Ascending aorta (tissue), 2 donors: Measurements from ENCODE around the gene HMCN2. TPM values are rescaled to one million over a fixed set of nuclear protein-coding genes. Genes with fewer than 3 reads are reported as not detected.

Experiments
- DNase-seq, 2 donors: peaks; one replicate each; pipeline ENCODE4 v3.0.0-alpha.2; 2019; ENCODE audit warnings: low spot score in 2 of 2
- H3K27ac ChIP-seq, 2 donors: fragments of 200-600 bp; sonication (generic); one replicate each; pipeline ENCODE4 v1.5.1; 2016 to 2017; ENCODE audit warnings: mild to moderate bottlenecking in 1 of 2
- H3K27me3 ChIP-seq: fragments of 200-600 bp; sonication (generic); one replicate; pipeline ENCODE4 v1.5.1; 2017
- H3K36me3 ChIP-seq, 2 donors: fragments of 200-600 bp; sonication (generic); one replicate each; pipeline ENCODE4 v1.5.1; 2016
- H3K4me1 ChIP-seq, 2 donors: fragments of 200-600 bp; sonication (generic); one replicate each; pipeline ENCODE4 v1.5.1; 2016 to 2017; ENCODE audit warnings: mild to moderate bottlenecking in 1 of 2
- H3K4me3 ChIP-seq, 2 donors: fragments of 200-600 bp; sonication (generic); one replicate each; pipeline ENCODE4 v1.5.1; 2016 to 2017; ENCODE audit warnings: mild to moderate bottlenecking in 1 of 2
- H3K9me3 ChIP-seq, 2 donors: fragments of 200-600 bp; sonication (generic); one replicate each; pipeline ENCODE4 v1.5.1; 2016
- intact Hi-C: fragments of 100-400 bp; cut with DNase I; formaldehyde crosslinking; loops from one replicate; pipeline ENCODE4 v1.15.1; 2023
- total RNA-seq: library from RNA; depleted of rRNA; stranded (reverse); fragments of >200 nt; gene quantifications from one replicate; pipeline ENCODE4 v1.1.0, GENCODE V29; 2016
- TF ChIP-seq, protein P1 (sequence below), 3 experiments: fragments of 200-600 bp in 2 of 3; fragments of 450-650 bp in 1 of 3; sonication (generic) in 2 of 3; IDR thresholded peaks; one replicate each; pipeline ENCODE4 v1.5.1; 2016 to 2019; ENCODE audit warnings: antibody characterized with exemption in 3 of 3, mild to moderate bottlenecking in 1 of 3, moderate library complexity in 1 of 3

HMCN2 gene
- total RNA-seq, 1 donor from 2014 or later, result 7.5 TPM

DNA sequence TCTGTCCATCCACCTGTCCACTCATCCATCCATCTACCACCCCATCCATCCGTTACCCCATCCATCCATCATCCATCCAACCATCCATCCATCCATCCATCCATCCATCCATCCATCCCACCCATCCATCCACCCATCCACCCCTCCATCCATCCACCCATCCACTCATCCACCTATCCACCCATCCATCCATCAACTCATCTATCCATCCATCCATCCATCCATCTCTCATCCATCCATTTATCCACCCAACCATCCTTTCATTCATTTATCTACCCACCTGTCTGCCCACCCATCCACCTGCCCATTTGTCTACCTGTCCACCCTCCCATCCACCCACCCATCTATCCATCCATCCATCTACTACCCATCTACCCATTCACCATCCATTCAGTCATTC is 95.1 kb downstream of the HMCN2 start:
- Histone ChIP-seq H3K9me3 (no peaks in the 10 kb centered on the region), H3K27me3 (no peaks in the 10 kb centered on the region), H3K4me1 (no peaks in the 10 kb centered on the region), H3K36me3 (no peaks in the 10 kb centered on the region), H3K4me3 (no peak overlapping the region), H3K27ac (no peak overlapping the region)
- no peak for DNase-seq
- TF ChIP-seq, protein P1, sequence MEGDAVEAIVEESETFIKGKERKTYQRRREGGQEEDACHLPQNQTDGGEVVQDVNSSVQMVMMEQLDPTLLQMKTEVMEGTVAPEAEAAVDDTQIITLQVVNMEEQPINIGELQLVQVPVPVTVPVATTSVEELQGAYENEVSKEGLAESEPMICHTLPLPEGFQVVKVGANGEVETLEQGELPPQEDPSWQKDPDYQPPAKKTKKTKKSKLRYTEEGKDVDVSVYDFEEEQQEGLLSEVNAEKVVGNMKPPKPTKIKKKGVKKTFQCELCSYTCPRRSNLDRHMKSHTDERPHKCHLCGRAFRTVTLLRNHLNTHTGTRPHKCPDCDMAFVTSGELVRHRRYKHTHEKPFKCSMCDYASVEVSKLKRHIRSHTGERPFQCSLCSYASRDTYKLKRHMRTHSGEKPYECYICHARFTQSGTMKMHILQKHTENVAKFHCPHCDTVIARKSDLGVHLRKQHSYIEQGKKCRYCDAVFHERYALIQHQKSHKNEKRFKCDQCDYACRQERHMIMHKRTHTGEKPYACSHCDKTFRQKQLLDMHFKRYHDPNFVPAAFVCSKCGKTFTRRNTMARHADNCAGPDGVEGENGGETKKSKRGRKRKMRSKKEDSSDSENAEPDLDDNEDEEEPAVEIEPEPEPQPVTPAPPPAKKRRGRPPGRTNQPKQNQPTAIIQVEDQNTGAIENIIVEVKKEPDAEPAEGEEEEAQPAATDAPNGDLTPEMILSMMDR (IDR thresholded peaks at IDR 0.05), result no peak
- intact Hi-C loops, result no loop called here

DNA sequence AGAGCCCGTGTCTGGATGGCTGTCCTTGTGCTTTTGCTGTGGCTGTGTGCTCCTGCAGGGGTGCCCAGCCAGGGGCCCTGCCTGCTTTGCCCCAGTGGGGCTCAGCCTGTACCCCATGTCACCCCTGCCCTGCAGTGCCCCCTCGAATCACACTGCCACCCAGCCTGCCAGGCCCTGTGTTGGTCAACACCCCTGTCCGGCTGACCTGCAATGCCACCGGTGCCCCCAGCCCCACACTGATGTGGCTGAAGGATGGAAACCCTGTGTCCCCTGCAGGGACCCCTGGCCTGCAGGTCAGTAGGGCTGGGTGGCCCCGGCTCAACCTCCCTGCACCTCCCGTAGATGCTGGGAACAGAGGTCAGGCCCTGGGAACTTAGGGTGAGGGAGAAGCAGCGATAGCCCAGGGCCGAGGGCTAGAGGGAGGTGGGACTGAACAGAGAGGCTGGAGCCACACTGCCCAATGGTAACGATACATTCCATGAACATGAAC is 96.4 kb downstream of the HMCN2 start:
- no peak overlapping the region for H3K27ac ChIP-seq
- no peak overlapping the region for H3K4me3 ChIP-seq
- H3K9me3 ChIP-seq, result no peaks in the 10 kb centered on the region
- no peaks in the 10 kb centered on the region for H3K27me3 ChIP-seq
- DNase-seq, result no peak
- TF ChIP-seq, protein P1 (IDR thresholded peaks at IDR 0.05), result no peak
- intact Hi-C loops, result no loop called here
- no peaks in the 10 kb centered on the region for H3K36me3 ChIP-seq
- H3K4me1 ChIP-seq, result no peaks in the 10 kb centered on the region

DNA sequence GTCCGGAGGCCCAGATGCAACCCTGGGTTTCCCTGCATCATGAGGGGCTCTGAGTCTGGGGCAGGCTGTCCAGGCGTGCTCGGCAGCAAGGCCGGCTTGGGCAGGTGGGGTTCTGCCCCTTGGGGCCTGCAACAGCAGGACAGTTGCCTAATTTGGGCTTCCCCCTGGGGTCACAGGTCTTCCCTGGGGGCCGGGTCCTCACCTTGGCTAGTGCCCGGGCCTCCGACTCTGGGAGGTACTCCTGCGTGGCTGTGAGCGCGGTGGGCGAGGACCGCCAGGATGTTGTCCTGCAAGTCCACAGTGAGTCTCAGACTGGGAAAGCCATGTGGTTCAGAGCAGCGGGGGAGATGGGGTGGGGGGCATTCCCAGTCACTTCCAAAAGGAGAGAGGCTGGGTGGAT is 97.1 kb downstream of the HMCN2 start:
- H3K36me3 ChIP-seq, result no peaks in the 10 kb centered on the region
- no peaks in the 10 kb centered on the region for H3K27me3 ChIP-seq
- H3K4me3 ChIP-seq, result no peak overlapping the region
- H3K4me1 ChIP-seq, result no peaks in the 10 kb centered on the region
- no peaks in the 10 kb centered on the region for H3K9me3 ChIP-seq
- TF ChIP-seq, protein P1 (IDR thresholded peaks at IDR 0.05), result no peak
- DNase-seq, result no peak
- intact Hi-C loops, result no loop called here
- H3K27ac ChIP-seq, result no peak overlapping the region

DNA sequence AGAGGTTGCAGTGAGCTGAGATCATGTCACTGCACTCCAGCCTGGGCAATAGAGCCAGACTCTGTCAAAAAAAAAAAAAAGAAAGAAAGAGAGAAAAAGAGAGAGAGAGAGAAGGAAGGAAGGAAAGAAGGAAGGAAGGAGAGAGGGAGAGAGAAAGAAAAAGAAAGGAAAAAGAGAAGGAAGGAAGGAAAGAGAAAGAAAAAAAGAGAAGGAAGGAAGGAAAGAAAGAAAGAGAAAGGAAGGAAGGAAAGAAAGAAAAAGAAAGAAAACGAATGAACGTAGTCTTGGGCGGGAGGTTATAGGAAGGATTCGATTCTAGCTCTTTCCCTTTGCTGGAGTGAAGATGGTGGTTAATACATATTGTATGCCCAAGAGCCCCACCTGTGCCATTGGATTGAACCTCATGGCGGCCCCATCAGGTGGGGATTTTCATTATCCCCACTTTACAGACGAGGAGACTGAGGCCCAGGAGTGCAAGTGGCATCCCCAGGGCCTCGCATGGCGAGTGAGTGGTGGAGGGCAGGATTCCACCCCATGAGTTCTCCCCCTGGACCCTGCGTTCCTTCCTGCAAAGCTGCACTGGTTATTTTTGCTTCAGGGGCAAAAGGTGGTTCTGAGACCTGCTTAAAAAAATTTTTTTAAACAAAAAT is 98.3 kb downstream of the HMCN2 start:
- Histone ChIP-seq H3K27me3 (no peaks in the 10 kb centered on the region), H3K36me3 (no peaks in the 10 kb centered on the region)

DNA sequence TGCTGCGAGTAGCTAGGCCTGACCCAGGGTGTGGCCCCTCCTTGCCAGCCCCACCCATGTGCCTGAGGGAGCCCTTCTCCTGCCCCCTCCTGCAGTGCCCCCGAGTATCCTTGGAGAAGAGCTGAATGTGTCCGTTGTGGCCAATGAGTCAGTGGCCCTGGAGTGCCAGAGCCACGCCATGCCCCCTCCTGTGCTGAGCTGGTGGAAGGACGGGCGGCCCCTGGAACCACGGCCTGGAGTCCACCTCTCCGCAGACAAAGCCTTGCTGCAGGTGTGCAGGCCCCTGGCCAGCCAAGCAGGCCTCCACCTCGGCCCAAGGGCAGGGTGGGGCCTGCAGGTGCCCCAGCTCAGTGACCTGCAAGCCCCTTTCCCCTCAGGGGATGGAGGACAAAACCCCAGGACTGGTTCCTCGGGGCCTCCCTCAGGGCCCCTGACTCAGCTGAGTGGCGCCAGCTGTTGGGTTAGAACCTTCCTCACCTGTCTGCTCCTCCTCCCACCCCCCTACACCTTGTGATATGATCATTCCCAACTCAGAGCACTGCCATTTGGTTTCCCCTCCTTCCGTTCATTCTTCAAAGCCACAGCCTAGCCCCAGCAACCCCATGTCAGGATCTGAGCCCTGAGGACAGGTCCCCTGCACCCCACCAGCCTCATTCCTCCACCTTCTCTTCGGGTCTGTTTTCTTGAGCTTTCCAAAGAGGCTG is 99.2 kb downstream of the HMCN2 start:
- H3K36me3 ChIP-seq, result no peaks in the 10 kb centered on the region
- intact Hi-C loops, result no loop called here
- no peaks in the 10 kb centered on the region for H3K9me3 ChIP-seq
- H3K27ac ChIP-seq, result no peak overlapping the region
- H3K27me3 ChIP-seq, result no peaks in the 10 kb centered on the region
- DNase-seq, result no peak
- no peaks in the 10 kb centered on the region for H3K4me1 ChIP-seq
- H3K4me3 ChIP-seq, result no peak overlapping the region
- TF ChIP-seq, protein P1 (IDR thresholded peaks at IDR 0.05), result no peak

More for the DNA sequence above, 98.3 kb downstream of the HMCN2 start:
- H3K9me3 ChIP-seq, result no peaks in the 10 kb centered on the region
- no peaks in the 10 kb centered on the region for H3K4me1 ChIP-seq
- no peak overlapping the region for H3K27ac ChIP-seq
- TF ChIP-seq, protein P1 (IDR thresholded peaks at IDR 0.05), result no peak
- no peak overlapping the region for H3K4me3 ChIP-seq
- DNase-seq, result no peak
- intact Hi-C loops, result no loop called here
